ENCODE results near the gene FOXA3.
A peak's percentile ranks its signal among the peaks of the same experiment; 100 is the strongest.

The FOXA3 gene

DNA sequence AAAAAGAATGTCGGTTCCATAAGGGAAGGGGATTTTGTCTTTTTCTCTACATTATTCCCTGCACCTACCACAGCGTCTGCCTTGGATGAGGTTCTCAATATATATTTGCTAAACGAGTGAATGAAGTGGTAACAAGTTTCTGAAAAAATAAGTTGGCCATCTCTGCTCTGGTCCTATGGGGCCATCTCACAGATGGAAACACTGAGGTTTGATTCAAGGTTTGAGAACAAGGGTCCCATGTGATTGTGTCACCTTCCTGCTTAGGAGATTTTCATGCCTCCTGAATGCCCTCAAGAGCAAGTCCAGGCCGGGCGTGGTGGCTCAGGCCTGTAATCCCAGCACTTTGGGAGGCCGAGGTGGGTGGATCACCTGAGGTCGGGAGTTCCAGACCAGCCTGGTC lies 35.1 kb downstream of the FOXA3 start:
- no peaks in the 10 kb centered on the region for H3K9me3 ChIP-seq (ENCODE audit: low read length)
- no peaks in the 10 kb centered on the region for H3K27me3 ChIP-seq (ENCODE audit: insufficient read depth, low read length)
- peaks cover 12% of the 10 kb centered on the region for H3K4me1 ChIP-seq (ENCODE audit: insufficient read depth, low read length)
- no peak overlapping the region for H3K4me3 ChIP-seq (ENCODE audit: low read length)
- H3K36me3 ChIP-seq (ENCODE audit: insufficient read depth, low read length): peaks cover 30% of the 10 kb centered on the region
- H2AFZ ChIP-seq (ENCODE audit: low read depth, low read length): no peak overlapping the region

- no peak overlapping the region for H2AFZ ChIP-seq (ENCODE audit: low read depth, low read length)
- H3K27me3 ChIP-seq (ENCODE audit: insufficient read depth, low read length): no peaks in the 10 kb centered on the region
- H3K4me1 ChIP-seq (ENCODE audit: insufficient read depth, low read length): peaks cover 12% of the 10 kb centered on the region
- peaks cover 28% of the 10 kb centered on the region for H3K36me3 ChIP-seq (ENCODE audit: insufficient read depth, low read length)
- no peaks in the 10 kb centered on the region for H3K9me3 ChIP-seq (ENCODE audit: low read length)
- no peak overlapping the region for H3K4me3 ChIP-seq (ENCODE audit: low read length)
Measured at GRCh38 chr19:45899919-45900589, 35.9 kb downstream of the FOXA3 start.

GRCh38 chr19:45900738-45901431 lies 36.8 kb downstream of the FOXA3 start:
- Histone ChIP-seq H2AFZ (ENCODE audit: low read depth, low read length) (no peak overlapping the region), H3K36me3 (ENCODE audit: insufficient read depth, low read length) (peaks cover 20% of the 10 kb centered on the region), H3K4me3 (ENCODE audit: low read length) (no peak overlapping the region), H3K9me3 (ENCODE audit: low read length) (no peaks in the 10 kb centered on the region), H3K27me3 (ENCODE audit: insufficient read depth, low read length) (no peaks in the 10 kb centered on the region), H3K4me1 (ENCODE audit: insufficient read depth, low read length) (peaks cover 12% of the 10 kb centered on the region)

- no peaks in the 10 kb centered on the region for H3K27me3 ChIP-seq (ENCODE audit: insufficient read depth, low read length)
- H3K4me1 ChIP-seq (ENCODE audit: insufficient read depth, low read length): peaks cover 12% of the 10 kb centered on the region
- no peak overlapping the region for H2AFZ ChIP-seq (ENCODE audit: low read depth, low read length)
- peaks cover 16% of the 10 kb centered on the region for H3K36me3 ChIP-seq (ENCODE audit: insufficient read depth, low read length)
- H3K9me3 ChIP-seq (ENCODE audit: low read length): no peaks in the 10 kb centered on the region
- peak overlapping the region; percentile 90 for H3K4me3 ChIP-seq (ENCODE audit: low read length)
Measured at GRCh38 chr19:45901432-45901911, 37.3 kb downstream of the FOXA3 start.

DNA sequence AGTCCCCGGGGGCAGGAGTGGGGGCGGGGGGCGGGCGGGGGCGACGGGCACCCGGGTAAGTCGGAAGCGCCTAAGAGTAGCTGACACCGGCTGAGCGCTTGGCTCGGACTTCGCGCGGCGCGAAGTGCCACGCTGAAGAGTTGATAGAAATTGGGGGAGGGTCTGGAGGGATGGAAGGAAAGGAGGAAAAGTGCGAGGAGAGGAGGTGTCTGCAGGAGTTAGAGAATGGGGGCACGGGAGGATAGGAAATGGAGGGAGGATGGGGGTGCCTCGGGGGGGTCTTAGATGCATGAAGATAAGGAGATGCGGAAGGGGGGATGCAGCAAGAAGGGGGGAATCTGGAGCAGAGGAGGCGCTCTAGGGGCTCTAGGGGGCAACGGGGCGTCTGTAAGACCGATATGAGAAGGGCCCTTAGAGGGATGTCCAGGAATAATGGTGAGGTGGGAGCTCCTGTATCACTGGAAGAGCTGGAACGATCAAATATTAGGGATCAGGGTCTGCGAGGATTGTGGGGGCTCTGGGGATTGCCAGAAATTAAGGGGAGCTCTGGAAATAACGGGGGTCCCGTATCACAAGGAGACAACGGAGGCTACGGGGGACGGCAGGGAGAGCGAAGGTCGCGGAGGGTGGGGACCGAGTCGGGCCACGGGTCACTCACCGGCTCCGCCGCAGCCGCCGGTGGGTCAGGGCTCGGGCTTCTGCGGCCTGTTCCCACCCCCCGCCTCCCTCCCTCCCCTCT lies 38.0 kb downstream of the FOXA3 start, which contains the start of gene MYPOP:
MYPOP (minus strand) TSS at position 702 of the 739 bp plus-strand sequence. CDS start 840 bp downstream, outside the sequence.
- Histone ChIP-seq H3K4me1 (ENCODE audit: insufficient read depth, low read length) (peaks cover 12% of the 10 kb centered on the region), H2AFZ (ENCODE audit: low read depth, low read length) (peak within 1 kb of the TSS; percentile 57), H3K27me3 (ENCODE audit: insufficient read depth, low read length) (no peaks in the 10 kb centered on the region), H3K36me3 (ENCODE audit: insufficient read depth, low read length) (peaks cover 16% of the 10 kb centered on the region), H3K4me3 (ENCODE audit: low read length) (peak within 1 kb of the TSS; percentile 90), H3K9me3 (ENCODE audit: low read length) (no peaks in the 10 kb centered on the region)

- Histone ChIP-seq H3K27me3 (ENCODE audit: insufficient read depth, low read length) (no peaks in the 10 kb centered on the region), H3K36me3 (ENCODE audit: insufficient read depth, low read length) (peaks cover 11% of the 10 kb centered on the region), H3K4me1 (ENCODE audit: insufficient read depth, low read length) (peaks cover 12% of the 10 kb centered on the region), H2AFZ (ENCODE audit: low read depth, low read length) (peak overlapping the region; percentile 30), H3K9me3 (ENCODE audit: low read length) (no peaks in the 10 kb centered on the region), H3K4me3 (ENCODE audit: low read length) (peak overlapping the region; percentile 90)
Measured at GRCh38 chr19:45902651-45903625, 38.8 kb downstream of the FOXA3 start.

- Histone ChIP-seq H3K4me3 (ENCODE audit: low read length) (no peak overlapping the region), H2AFZ (ENCODE audit: low read depth, low read length) (no peak overlapping the region), H3K4me1 (ENCODE audit: insufficient read depth, low read length) (peaks cover 12% of the 10 kb centered on the region), H3K36me3 (ENCODE audit: insufficient read depth, low read length) (peaks cover 3% of the 10 kb centered on the region), H3K27me3 (ENCODE audit: insufficient read depth, low read length) (no peaks in the 10 kb centered on the region), H3K9me3 (ENCODE audit: low read length) (no peaks in the 10 kb centered on the region)
Measured at GRCh38 chr19:45905011-45905410, 40.9 kb downstream of the FOXA3 start.

GRCh38 chr19:45906221-45906620 lies 42.1 kb downstream of the FOXA3 start:
- Histone ChIP-seq H3K4me1 (ENCODE audit: insufficient read depth, low read length) (peaks cover 7% of the 10 kb centered on the region), H2AFZ (ENCODE audit: low read depth, low read length) (no peak overlapping the region), H3K36me3 (ENCODE audit: insufficient read depth, low read length) (no peaks in the 10 kb centered on the region), H3K9me3 (ENCODE audit: low read length) (no peaks in the 10 kb centered on the region), H3K4me3 (ENCODE audit: low read length) (no peak overlapping the region), H3K27me3 (ENCODE audit: insufficient read depth, low read length) (no peaks in the 10 kb centered on the region)

DNA sequence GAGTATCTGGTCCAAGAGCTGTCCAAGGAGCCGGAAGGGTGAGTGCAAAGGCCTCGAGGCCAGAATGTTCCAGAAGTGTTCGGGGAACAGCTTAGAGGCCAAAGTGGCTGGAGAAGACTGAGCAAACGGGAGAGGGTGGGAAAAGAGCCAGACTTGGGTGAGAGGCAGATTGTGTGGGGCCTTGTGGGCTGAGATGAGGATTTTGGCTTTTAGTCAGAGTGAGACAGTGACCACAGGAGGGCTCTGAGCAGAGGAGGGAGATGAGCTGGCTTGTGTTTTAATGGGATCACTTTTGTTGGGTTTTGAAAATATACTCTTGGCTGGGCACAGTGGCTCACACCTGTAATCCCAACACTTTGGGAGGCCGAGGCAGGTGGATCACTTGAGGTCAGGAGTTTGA lies 44.8 kb downstream of the FOXA3 start:
- H3K4me3 ChIP-seq (ENCODE audit: low read length): no peak overlapping the region
- no peaks in the 10 kb centered on the region for H3K4me1 ChIP-seq (ENCODE audit: insufficient read depth, low read length)
- H2AFZ ChIP-seq (ENCODE audit: low read depth, low read length): no peak overlapping the region
- H3K9me3 ChIP-seq (ENCODE audit: low read length): no peaks in the 10 kb centered on the region
- H3K36me3 ChIP-seq (ENCODE audit: insufficient read depth, low read length): no peaks in the 10 kb centered on the region
- H3K27me3 ChIP-seq (ENCODE audit: insufficient read depth, low read length): no peaks in the 10 kb centered on the region

DNA sequence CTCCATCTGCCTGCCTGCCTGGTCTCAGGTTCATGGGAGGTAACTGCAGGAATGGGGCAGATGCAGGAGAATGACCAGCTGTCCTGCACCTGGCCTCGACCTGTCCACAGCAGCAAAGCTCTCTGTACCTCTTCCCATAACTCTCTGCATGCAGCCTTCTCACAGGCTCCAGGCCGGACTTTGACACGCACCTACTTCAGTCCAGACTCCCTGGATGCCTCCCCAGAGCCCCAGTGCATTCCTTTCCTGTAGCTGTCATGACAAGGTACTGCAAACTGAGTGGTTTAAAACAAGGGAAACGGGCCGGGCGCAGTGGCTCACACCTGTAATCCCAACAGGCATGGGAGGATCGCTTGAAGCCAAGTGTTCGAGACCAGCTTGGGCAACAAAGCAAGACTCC lies 47.2 kb downstream of the FOXA3 start:
- Histone ChIP-seq H3K4me1 (ENCODE audit: insufficient read depth, low read length) (no peaks in the 10 kb centered on the region), H3K36me3 (ENCODE audit: insufficient read depth, low read length) (no peaks in the 10 kb centered on the region), H3K9me3 (ENCODE audit: low read length) (no peaks in the 10 kb centered on the region), H2AFZ (ENCODE audit: low read depth, low read length) (no peak overlapping the region), H3K4me3 (ENCODE audit: low read length) (no peak overlapping the region), H3K27me3 (ENCODE audit: insufficient read depth, low read length) (no peaks in the 10 kb centered on the region)

DNA sequence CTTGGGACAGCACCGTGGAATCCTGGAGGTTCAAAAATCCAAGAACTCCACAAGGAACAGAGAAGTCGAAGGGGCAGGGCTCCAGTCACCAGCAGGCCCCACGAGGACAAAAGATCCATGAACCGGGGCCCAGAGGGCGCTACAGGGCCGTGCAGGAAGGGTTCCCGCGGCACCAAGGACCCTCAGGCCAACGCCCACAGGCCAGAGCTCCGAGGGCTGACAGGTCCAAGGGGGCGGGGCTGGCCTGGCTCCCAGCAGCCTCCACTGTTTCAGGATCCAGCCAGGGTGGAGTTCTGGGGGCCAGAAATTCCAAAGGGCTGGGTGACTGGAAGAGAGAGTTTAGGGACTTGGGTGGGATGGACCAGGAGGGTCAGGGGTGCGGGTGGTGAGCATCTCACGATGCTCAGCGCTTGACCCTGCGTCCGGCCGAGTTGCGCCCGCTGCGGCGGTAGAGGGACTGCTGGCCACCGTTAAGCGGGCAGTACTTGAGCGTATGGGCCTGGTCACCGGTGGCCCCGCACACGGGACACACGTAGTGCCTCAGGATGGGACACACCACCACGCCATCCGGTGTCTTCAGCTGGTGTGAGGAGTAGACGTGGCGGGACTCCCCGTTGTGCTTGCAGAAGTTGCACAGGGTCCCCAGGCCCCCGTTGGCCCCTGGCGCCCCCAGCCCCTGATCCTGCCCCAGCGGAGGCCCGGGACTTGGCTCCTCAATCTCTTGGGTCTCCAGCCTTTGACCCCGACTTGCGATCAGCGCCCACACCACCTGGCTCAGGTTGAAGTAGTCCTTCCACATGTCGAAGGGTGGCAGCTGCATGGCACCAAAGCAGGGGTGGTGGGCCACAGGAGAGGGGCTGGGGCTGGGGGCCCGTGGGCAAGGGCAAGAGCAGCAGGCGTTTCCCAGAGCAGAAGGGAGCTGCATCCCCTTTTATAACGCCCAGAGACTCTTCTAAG lies 50.0 kb downstream of the FOXA3 start, which contains the start of gene NANOS2:
NANOS2 (minus strand) TSS at position 905 of the 957 bp plus-strand sequence; CDS start at position 820, 85 bp downstream.
- H3K36me3 ChIP-seq (ENCODE audit: insufficient read depth, low read length): no peaks in the 10 kb centered on the region
- no peaks in the 10 kb centered on the region for H3K9me3 ChIP-seq (ENCODE audit: low read length)
- no peak within 1 kb of the TSS for H3K4me3 ChIP-seq (ENCODE audit: low read length)
- H2AFZ ChIP-seq (ENCODE audit: low read depth, low read length): no peak within 1 kb of the TSS
- no peaks in the 10 kb centered on the region for H3K4me1 ChIP-seq (ENCODE audit: insufficient read depth, low read length)
- no peaks in the 10 kb centered on the region for H3K27me3 ChIP-seq (ENCODE audit: insufficient read depth, low read length)

Data from neuron (in vitro differentiated cells).